K562 (cell line): ENCODE measurements around the gene PACS1. TPM values are rescaled to one million over a fixed set of nuclear protein-coding genes. Genes with fewer than 3 reads are reported as not detected.
A peak's percentile ranks its signal among the peaks of the same experiment; 100 is the strongest.

Experiments
- ATAC-seq: fragments of 200-7000 bp; cut with Tn5 transposase; 3 replicates; pipeline ENCODE4 v1.9.1; 2020; ENCODE audit warnings: moderate library complexity
- BruUV-seq: library from RNA; stranded (reverse); fragments of 400-500 nt; replicated peaks from 2 replicates; lab custom pipeline; 2021; lab: Mats Ljungman, UMichigan
- CTCF ChIA-PET: fragments of 300-600 bp; formaldehyde crosslinking; extraction: SDS; loops from one replicate; lab custom pipeline; 2021; ENCODE audit warnings: low intra/inter-chr PET ratio; lab: Yijun Ruan, JAX
- POLR2A ChIA-PET: fragments of 300-600, 350-650 bp; sonication (Branson Sonifier 250); formaldehyde crosslinking; extraction: SDS; loops from one replicate; lab custom pipeline; 2021; ENCODE audit warnings: antibody characterized with exemption, inconsistent platforms; lab: Yijun Ruan, JAX
- DNase-seq, 4 experiments: peaks; one replicate each; pipeline versions ENCODE4 v3.0.0 to v3.0.0-alpha.2; 2011 to 2018; ENCODE audit warnings: low spot score in 3 of 4, mixed read lengths in 3 of 4; ENCODE audit errors: extremely low read depth in 1 of 4
- FAIRE-seq: peaks from 2 replicates; lab custom pipeline; 2011; peaks lifted over from hg19 to GRCh38; lab: Jason Lieb, UNC
- H2AFZ ChIP-seq: 2 replicates; pipeline ENCODE4 v1.6.0; 2011; ENCODE audit warnings: low read depth, low read length, control low read depth, inconsistent platforms
- H3K27ac ChIP-seq: fragments of 200-600 bp; 3 replicates; pipeline ENCODE4 v1.8.0; 2011; ENCODE audit warnings: low read depth, mild to moderate bottlenecking, control low read depth, inconsistent platforms, low read length, moderate library complexity, mixed read lengths; ENCODE audit errors: extremely low read depth
- H3K27me3 ChIP-seq, 2 experiments: fragments of 300-600 bp in 1 of 2; 2 replicates in 1 of 2; 3 replicates in 1 of 2; pipeline versions ENCODE4 v1.6.0 to v1.8.0; 2011; ENCODE audit warnings: inconsistent platforms in 2 of 2, low read length in 2 of 2, mild to moderate bottlenecking in 1 of 2, mixed read lengths in 1 of 2, moderate library complexity in 1 of 2; ENCODE audit not compliant: control insufficient read depth in 2 of 2, insufficient read depth in 2 of 2
- H3K36me3 ChIP-seq: fragments of 300-600 bp; 3 replicates; pipeline ENCODE4 v1.8.0; 2011; ENCODE audit warnings: mild to moderate bottlenecking, low read length, inconsistent platforms; ENCODE audit not compliant: control insufficient read depth, insufficient read depth
- H3K4me1 ChIP-seq, 2 experiments: fragments of 200-600 bp in 1 of 2; replicated peaks in 1 of 2; 2 replicates in 1 of 2; 3 replicates in 1 of 2; pipeline versions ENCODE4 v1.5.1 to v1.8.0; 2011; ENCODE audit warnings: inconsistent platforms in 2 of 2, low read length in 2 of 2, mild to moderate bottlenecking in 1 of 2, mixed read lengths in 1 of 2, moderate library complexity in 1 of 2; ENCODE audit not compliant: control insufficient read depth in 2 of 2, insufficient read depth in 2 of 2
- H3K4me2 ChIP-seq: 2 replicates; pipeline ENCODE4 v1.6.1; 2011; ENCODE audit warnings: low read length, control low read depth, inconsistent platforms, mixed read lengths; ENCODE audit not compliant: insufficient read depth
- H3K4me3 ChIP-seq: fragments of 200-600 bp; sonication (generic), shearing (Covaris generic); 2 replicates; pipeline ENCODE4 v1.5.1; 2016; ENCODE audit warnings: control low read depth, inconsistent platforms
- H3K79me2 ChIP-seq: fragments of 200-600 bp; 3 replicates; pipeline ENCODE4 v1.8.0; 2011; ENCODE audit warnings: low read length, inconsistent platforms; ENCODE audit not compliant: control insufficient read depth, insufficient read depth
- H3K9ac ChIP-seq, 2 experiments: 2 replicates each; pipeline versions ENCODE4 v1.6.0 to v1.6.1; 2011; ENCODE audit warnings: low read depth in 2 of 2, low read length in 2 of 2, control low read depth in 1 of 2, inconsistent platforms in 1 of 2, mild to moderate bottlenecking in 1 of 2, mixed read lengths in 1 of 2; ENCODE audit not compliant: insufficient read depth in 1 of 2
- H3K9me1 ChIP-seq: one replicate; pipeline ENCODE4 v1.6.0; 2011; ENCODE audit warnings: inconsistent platforms, mild to moderate bottlenecking, low read length, moderate library complexity; ENCODE audit not compliant: control insufficient read depth, insufficient read depth
- H3K9me3 ChIP-seq: replicated peaks from 2 replicates; pipeline ENCODE4 v1.5.1; 2011; ENCODE audit warnings: low read depth, low read length, inconsistent platforms; ENCODE audit not compliant: control insufficient read depth, insufficient read depth
- H4K20me1 ChIP-seq: replicated peaks from 2 replicates; pipeline ENCODE4 v1.6.1; 2011; ENCODE audit warnings: low read length, inconsistent platforms, mixed read lengths; ENCODE audit not compliant: control insufficient read depth, insufficient read depth
- CREB3 ChIP-seq: fragments of 450-650 bp; conservative IDR thresholded peaks from 2 replicates; pipeline ENCODE4 v1.6.1; 2016; ENCODE audit warnings: missing genetic modification characterization, low read depth, mild to moderate bottlenecking, missing compliant biosample characterization, moderate library complexity
- HCFC1 ChIP-seq: IDR thresholded peaks from 2 replicates; pipeline ENCODE4 v1.6.1; 2012; ENCODE audit warnings: low read depth, low read length, improper control_type of control experiment
- RBM25 ChIP-seq: fragments of 200-400 bp; formaldehyde crosslinking; IDR thresholded peaks from 2 replicates; pipeline ENCODE4 v1.6.1; 2018; ENCODE audit warnings: low read length, low read depth, moderate library complexity; ENCODE audit not compliant: severe bottlenecking
- ZNF121 ChIP-seq: sonication (generic); formaldehyde crosslinking; conservative IDR thresholded peaks from 2 replicates; pipeline ENCODE4 v1.8.0; 2022; ENCODE audit warnings: missing genetic modification reagents
- WGBS: fragments of 100-300 bp; shearing (Covaris generic); methylation state at CpG from one replicate; pipeline ENCODE4 v1.1.6; 2016; ENCODE audit warnings: low coverage, mixed read lengths; ENCODE audit not compliant: insufficient coverage; ENCODE audit errors: missing lambda C conversion rate; 5-methylcytosine and 5-hydroxymethylcytosine counted together
- in situ Hi-C: fragments of 300-500 bp; cut with MboI; formaldehyde crosslinking; loops from 4 replicates; pipeline ENCODE4 v1.15.0; 2018; ENCODE audit warnings: inconsistent platforms, mixed read lengths
- intact Hi-C: fragments of 100-400 bp; cut with micrococcal nuclease; formaldehyde crosslinking; loops from 2 replicates; pipeline ENCODE4 v1.14.2; 2022
- polyA plus RNA-seq, 8 experiments: library from polyadenylated mRNA; depleted of rRNA in 4 of 8; stranded (reverse) in 5 of 8; unstranded in 3 of 8; fragments of >200 nt; fragmentation: Nextera tagmentation in 2 of 8; fragmentation: Illumina TruSeq in 1 of 8; extraction: Ambion mirVana in 2 of 8; extraction: Trizol in 1 of 8; gene quantifications; 2 replicates each; pipeline versions ENCODE4 v1.2.1 to v1.2.3, GENCODE V29; 2011 to 2014; ENCODE audit warnings: inconsistent platforms in 1 of 8, missing spikeins in 1 of 8
- total RNA-seq, 7 experiments: library from RNA; depleted of rRNA in 6 of 7; stranded (reverse); fragments of >200 nt in 6 of 7; fragmentation: Illumina TruSeq in 2 of 7; extraction: Trizol in 2 of 7; gene quantifications; 2 replicates each; pipeline versions ENCODE4 v1.2.1 to v1.2.3, GENCODE V29; 2011 to 2021; ENCODE audit warnings: low replicate concordance in 1 of 7

The PACS1 gene
- total and polyA plus RNA-seq, 9 of the 15 experiments (the other 6 are each of a cell fraction or from before 2014, with no cell fraction given): 0.34 to 28.1 (median 8.5) TPM

- no peak for FAIRE-seq
- peaks cover 4% of the 10 kb centered on the region; the same call in 1 of the 2 replicates for H4K20me1 ChIP-seq
- H3K9ac ChIP-seq: no peak overlapping the region
- no peak overlapping the region for H2AFZ ChIP-seq
- no peak overlapping the region for H3K27ac ChIP-seq
- no peak overlapping the region for H3K4me3 ChIP-seq
- H3K27me3 ChIP-seq: no peaks in the 10 kb centered on the region
- DNase-seq: no peak
- CTCF ChIA-PET: no interaction called here
- no peak for TF ChIP-seq HCFC1
- peak; percentile 81 for TF ChIP-seq RBM25
- TF ChIP-seq, all 486 proteins: peak for 1
- Histone ChIP-seq H3K9me1 (no peaks in the 10 kb centered on the region), H3K4me2 (no peak overlapping the region), H3K79me2 (peaks cover 4% of the 10 kb centered on the region; the same call in 1 of the 3 replicates), H3K36me3 (peaks cover 98% of the 10 kb centered on the region), H3K4me1 (peaks cover 6 to 9% of the 10 kb centered on the region in 2 experiments; a peak in 4 of 5 replicates), H3K9me3 (no peaks in the 10 kb centered on the region)
- POLR2A ChIA-PET: interaction anchor here (2.4 kb wide), 1 partner anchor 11 kb away, joined by 32 read pairs; the partner anchor contains the start of gene SF3B2
- ATAC-seq: no peak
- in situ Hi-C loops (no loop called here), intact Hi-C loops (no loop called here)
- BruUV-seq: no TSS peak
- 94% methylated on average over 2 of the region's 2 CpGs for WGBS
These were observed 6.2 kb upstream of the PACS1 start for GRCh38 chr11:66063900-66064299.

- Histone ChIP-seq H3K36me3 (peaks cover 97% of the 10 kb centered on the region), H3K27me3 (no peaks in the 10 kb centered on the region), H3K79me2 (peaks cover 4% of the 10 kb centered on the region; the same call in 1 of the 3 replicates), H3K4me3 (no peak overlapping the region), H4K20me1 (peaks cover 4% of the 10 kb centered on the region; the same call in 1 of the 2 replicates), H3K9me3 (no peaks in the 10 kb centered on the region), H3K9me1 (no peaks in the 10 kb centered on the region)
- intact Hi-C loops: no loop called here
- no TSS peak for BruUV-seq
- ATAC-seq: no peak
- DNase-seq: no peak
- FAIRE-seq: no peak
- POLR2A ChIA-PET: interaction anchor here (1.8 to 2.4 kb wide), 2 partner anchors 12 kb away, joined by 7 to 32 read pairs; partner anchors contain the start of gene SF3B2
- TF ChIP-seq RBM25: peak; percentile 62
- peak; percentile 80 for TF ChIP-seq ZNF121
- no peak for TF ChIP-seq CREB3 (tag)
- TF ChIP-seq, all 486 proteins: peak for 2
- Histone ChIP-seq H3K27ac (no peak overlapping the region), H2AFZ (no peak overlapping the region), H3K9ac (no peak overlapping the region), H3K4me1 (peaks cover 13 to 16% of the 10 kb centered on the region in 2 experiments), H3K4me2 (no peak overlapping the region)
- 97% methylated on average over 1 of the region's 1 CpG for WGBS
- in situ Hi-C loops: no loop called here
- CTCF ChIA-PET: no interaction called here
These were observed 5.5 kb upstream of the PACS1 start for GRCh38 chr11:66064571-66064970.
